Subcutaneous adipose tissue (tissue), 4 donors: ENCODE measurements around the gene TECPR1. TPM values are rescaled to one million over a fixed set of nuclear protein-coding genes. Genes with fewer than 3 reads are reported as not detected.

Source experiments
- CTCF ChIP-seq: fragments of 450-650 bp; IDR thresholded peaks from one replicate; pipeline ENCODE4 v1.5.1; 2016; ENCODE audit warnings: low read depth, mild to moderate bottlenecking, control low read depth, antibody characterized with exemption, moderate library complexity
- total RNA-seq, 4 donors: library from RNA; depleted of rRNA; stranded (reverse); fragments of >200 nt; gene quantifications; one replicate each; pipeline ENCODE4 v1.1.0, GENCODE V29; 2016

TECPR1 gene
- total RNA-seq, 4 donors from 2014 or later: 9.7 to 36.2 (median 11.9) TPM

DNA sequence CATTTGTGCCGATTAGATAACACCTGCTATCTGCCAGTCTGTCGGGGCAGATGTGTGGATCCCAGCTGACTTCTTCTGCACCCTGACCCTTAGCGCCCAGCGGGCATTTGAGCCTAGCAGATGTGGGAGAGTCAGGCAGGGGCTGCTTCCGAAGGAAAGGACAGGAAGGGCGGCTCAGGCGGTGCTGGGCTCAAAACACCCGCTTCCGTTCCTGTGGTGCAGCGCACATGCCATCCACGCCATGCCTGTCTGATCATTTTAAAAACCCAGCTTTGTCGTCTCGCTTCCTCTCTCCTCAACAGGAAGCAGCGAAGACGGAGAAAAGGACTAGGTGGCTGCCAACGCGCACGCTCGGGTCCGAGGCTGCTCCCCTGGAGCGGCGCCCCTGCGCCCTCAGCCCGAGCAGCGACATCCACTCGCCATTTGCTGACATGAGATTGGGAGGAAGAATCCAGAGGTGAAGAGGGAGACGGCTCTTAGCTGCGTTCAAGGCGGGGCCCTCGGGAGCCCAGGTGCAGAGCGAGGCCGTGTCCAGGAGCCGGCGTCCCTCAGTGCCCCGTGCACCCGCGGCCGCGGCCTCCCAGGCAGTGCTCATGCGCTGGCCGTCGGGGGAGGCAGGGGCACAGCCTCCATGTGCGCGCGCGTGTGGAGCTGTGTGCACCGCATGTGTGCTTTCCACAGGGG, 46.7 kb downstream of the TECPR1 start:
- no peak for TF ChIP-seq CTCF

DNA sequence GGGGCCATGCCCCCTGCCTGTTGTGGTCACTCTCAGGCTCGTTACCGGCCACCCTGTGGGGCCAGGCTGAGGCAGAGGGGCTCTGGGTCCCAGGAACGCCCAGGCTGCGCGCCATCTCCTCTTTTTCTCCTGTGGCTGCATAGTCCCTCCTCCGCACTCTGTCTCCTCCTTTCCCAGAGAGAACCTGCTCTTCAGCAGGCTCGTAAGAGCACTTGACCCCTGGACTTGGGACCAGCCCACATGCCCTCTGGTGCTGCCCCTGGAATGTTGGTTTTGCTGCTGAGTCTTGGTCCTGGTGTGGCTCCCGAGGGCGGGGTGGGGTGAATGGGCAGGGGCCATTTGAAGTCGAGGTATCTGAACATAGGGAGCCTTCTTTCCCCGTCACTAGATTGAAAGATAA, 47.4 kb downstream of the TECPR1 start:
- TF ChIP-seq CTCF: no peak

GRCh38 chr7:98203964-98204605, 47.9 kb downstream of the TECPR1 start:
- TF ChIP-seq CTCF: no peak

DNA sequence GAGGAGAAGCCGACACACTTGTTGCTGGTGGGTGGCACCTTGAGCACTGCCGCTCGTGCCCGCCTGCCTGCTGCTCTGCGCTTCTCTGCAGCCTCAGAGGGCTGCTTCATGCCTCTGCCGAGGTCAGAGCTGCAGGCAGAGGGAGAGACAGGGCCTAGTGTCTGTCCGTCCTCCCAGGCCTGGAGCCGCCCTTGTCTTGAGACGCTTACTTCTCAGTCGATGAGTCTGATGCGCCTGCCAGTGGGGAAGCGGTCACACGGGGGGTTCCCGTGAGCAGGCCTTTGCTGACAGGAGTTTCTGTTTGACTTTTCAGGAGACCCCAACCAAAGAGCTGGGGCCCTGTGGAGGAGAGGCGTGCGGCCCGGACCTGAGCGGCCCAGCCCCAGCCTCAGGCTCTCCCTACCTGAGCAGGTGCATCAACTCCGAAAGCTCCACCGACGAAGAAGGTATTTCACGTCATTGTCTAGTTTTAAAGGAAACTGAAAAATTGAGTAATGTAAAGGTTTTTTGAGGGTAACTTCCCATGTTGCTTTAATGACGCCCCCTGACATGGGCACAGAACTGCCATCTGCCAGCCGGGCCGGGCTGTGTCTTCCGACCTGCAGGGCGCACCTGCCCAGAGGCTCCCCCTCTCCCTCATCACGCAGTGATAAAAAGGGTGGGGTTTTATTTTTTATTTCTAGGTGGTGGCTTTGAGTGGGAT, 48.6 kb downstream of the TECPR1 start:
- no peak for TF ChIP-seq CTCF

- TF ChIP-seq CTCF: no peak
These were observed 49.5 kb downstream of the TECPR1 start for GRCh38 chr7:98202367-98203195.

DNA sequence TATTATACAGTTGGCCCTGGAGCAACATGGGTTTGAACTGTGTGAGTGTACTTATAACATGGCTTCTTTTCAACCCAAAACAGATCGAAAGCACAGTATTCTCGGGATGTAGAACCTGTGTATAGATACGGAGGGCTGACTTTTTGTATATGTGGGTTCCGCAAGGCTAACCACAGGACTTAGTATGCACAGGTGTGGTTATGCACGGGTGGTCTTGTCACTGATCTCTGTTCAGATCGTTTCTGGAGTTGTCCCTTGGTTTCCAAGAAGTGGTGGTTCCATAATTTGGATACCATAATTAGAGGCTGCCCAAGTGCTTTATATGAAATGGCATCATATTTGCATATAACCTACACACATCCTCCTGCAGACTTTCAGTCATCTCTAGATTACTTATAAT, 51.7 kb downstream of the TECPR1 start:
- TF ChIP-seq CTCF: no peak

DNA sequence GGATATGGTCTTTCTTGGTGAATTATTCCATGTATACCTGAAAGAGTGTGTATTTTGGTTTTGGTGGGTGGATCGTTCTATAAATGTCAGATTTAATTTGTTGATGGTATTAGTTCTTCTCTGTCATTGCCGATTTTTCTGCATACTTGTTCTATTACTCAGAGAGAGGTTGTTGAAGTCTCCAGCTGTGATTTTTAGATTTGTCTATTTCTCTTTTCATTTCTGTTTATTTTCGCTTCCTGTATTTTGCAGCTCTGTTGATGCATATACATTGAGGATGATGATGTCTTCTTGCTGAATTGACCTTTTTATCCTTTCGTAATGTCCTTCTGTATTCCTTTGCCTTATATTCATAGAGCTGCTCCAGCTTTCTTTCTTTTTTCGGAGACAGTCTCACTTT, 52.9 kb downstream of the TECPR1 start:
- no peak for TF ChIP-seq CTCF
